NCI-H345 (cell line): Measurements from ENCODE around the gene RSBN1.
"Not testable (repeated sequence)": the region's sequence is repeated elsewhere in the genome, so short reads cannot be mapped to it uniquely, and the experiment has no call there.

Source experiments
- DNase-seq: peaks from one replicate; lab custom pipeline; 2025; lab: John Stamatoyannopoulos, UW

RSBN1 gene

DNA sequence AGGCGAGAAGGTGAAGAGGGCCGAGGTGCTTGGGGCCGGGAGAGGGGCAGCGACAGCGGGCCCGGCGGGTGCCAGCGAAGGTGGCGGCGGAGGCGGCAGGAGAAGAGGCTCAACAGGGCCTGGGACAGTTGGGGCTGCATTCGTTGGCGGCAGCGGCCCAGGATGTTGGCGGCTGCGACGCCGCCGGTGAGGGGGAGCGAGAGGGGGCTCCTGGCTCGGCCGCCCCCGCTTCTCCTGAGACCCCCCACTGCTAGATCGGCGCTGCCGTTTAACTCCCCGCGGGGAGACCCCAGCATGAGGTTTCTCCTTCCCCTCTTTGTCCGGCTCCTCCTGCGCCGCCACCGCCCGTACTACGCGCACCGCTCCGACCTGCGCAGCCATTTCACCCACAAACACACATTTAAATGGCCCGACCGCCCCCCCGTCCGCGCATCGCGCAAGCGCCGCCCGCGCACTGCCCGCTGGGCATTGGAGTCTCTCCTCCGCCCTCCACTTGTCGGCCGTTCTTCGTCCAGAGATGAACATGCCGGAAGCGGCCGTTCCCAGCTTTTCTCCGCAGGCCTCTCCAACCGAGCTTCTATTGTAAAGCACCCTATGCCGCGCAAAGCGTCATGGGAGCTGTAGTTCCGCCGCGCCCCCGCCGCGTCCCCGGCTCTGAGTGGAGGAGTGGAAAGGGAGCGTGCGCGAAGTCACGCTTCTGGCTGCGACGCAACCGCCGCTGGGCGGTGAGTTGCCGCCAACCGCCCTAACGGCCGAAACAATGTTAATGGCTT, at the start of gene RSBN1:
Gene RSBN1 (minus strand): TSS at position 589 of the 773 bp plus-strand sequence. CDS start 64 bp downstream, at position 525.
- DNase-seq, result peak; percentile 100

- no peak for DNase-seq
Measured at GRCh38 chr1:113861641-113862040, 49.4 kb upstream of the RSBN1 start.

DNA sequence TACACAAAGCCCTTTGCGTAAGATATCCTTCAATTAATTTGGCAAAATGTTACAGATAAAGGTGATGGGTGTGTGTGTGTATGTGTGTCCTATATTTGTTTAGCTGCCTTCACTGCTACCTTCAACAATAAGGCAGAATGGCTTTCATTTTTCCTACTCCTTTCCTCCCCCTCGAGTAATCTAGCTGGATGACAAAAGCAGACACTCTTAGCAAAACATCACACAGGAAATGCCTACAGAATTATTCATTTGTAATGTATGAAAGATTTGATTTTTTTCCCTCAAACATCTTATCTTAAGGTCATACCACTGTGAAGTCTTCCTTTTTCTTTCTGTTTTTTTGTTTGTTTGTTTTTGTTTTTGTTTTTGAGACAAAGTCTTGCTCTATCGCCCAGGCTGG, 48.6 kb upstream of the RSBN1 start:
- no peak for DNase-seq

DNA sequence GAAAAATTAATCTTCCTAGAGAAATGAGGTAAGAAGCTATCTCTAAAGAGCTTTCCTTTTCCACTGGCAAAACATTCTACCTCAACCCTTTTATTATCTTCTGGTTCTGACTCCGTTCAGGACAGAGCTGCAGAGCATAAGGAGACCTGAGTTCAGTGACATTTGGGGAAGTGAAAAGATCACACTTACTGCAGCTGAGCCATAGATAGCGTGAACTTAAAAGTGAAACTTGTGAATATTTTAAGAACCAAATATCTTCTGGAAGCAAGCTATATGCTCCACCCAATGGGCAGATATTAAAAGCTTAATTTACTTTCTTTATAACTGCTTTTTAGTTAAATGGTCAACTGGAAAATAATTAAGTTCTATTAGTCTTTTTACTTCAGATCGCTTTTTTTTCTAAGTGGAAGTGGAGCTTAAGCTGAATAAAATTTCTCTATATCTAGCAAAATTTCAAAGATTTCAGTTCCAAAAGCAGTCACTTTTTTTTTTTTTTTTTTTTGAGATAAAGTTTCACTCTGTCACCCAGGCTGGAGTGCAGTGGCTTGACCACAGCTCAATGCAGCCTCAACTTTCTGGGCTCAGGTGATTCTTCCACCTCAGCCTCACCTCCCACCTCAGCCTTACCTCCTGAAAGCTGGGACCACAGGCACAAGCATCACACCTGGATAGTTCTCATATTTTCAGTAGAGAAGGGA, 47.4 kb upstream of the RSBN1 start:
- no peak for DNase-seq

DNA sequence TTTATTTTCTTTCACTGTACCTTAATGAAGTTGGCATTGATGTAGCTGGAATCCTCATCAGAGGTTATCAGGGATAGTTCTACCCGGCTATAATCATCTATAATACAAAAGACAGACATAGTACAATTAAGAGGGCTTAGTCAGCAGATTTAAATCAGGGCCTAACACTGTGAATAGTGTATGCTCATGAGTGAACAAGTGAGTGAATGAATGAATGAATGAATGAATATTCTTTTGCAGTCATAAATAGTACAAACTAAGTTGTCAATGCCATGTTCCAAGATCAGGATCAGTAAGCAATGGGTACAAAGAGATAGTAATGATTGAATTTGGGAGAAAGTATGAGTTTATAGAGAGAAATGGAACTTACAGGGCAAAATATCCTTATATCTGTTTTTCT, 46.7 kb upstream of the RSBN1 start:
- no peak for DNase-seq

GRCh38 chr1:113858418-113858817, 46.1 kb upstream of the RSBN1 start:
- DNase-seq, result no peak

DNA sequence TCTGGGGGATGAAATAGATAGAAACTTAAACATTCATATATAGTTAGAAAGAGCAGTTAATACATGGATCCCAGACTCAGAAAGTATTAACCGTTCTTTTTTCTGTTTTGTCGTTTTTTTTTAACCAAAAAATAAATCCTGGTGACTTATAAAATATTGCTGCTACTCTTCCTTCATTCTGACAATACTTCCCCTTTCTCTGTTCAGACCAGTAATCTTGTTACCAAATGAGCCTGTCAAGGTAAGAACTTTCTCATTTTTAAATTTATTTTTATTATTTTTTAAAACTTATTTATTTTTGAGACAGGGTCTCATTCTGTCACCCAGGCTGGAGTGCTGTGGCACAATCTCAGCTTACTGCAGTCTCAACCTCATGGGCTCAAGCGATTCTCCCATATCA, 45.5 kb upstream of the RSBN1 start:
- DNase-seq, result no peak

- DNase-seq, result no peak
Measured at GRCh38 chr1:113856401-113856790, 44.1 kb upstream of the RSBN1 start.

GRCh38 chr1:113855630-113856400, 43.5 kb upstream of the RSBN1 start:
- DNase-seq, result no peak

GRCh38 chr1:113854234-113854633, 42.0 kb upstream of the RSBN1 start:
- DNase-seq, result no peak

DNA sequence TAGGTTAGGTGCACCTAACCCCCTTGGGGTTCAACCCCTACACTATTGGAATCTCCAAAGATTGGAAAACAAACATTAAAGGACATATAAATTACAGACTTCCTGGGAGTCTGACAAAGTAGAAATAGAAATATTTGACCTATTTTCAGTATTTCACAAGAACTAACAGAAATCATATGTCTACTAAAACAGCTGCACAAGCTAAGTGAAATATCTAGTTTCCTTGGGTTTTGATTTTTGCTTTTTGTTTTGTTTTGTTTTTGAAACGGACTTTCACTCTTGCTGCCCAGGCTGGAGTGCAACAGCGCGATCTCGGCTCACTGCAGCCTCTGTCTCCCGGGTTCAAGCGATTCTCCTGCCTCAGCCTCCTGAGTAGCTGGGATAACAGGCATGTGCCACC, 40.4 kb upstream of the RSBN1 start:
- DNase-seq, result not testable (repeated sequence)

- DNase-seq, result no peak
Measured at GRCh38 chr1:113850127-113850796, 38.0 kb upstream of the RSBN1 start.

DNA sequence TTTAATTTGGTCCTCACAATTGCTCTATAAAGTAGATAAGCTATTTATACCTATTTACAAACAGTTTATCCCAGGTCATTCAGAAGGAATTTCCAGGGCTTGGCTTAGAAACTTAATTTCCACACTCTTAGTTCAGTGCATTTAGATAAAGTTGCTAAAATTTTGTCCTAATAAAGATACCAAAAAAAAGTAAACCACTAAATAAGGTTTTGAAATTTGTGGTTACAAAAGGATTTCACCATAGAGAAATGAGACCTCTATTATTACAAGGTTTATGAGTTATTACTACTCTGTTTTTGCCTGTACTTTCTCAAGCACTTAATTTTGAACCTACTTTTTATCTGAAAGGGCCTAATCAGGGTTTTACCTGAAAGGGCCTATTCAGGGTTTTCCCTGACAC, 36.8 kb upstream of the RSBN1 start:
- no peak for DNase-seq

GRCh38 chr1:113846391-113847035, 34.2 kb upstream of the RSBN1 start:
- no peak for DNase-seq

GRCh38 chr1:113836534-113836933, 24.3 kb upstream of the RSBN1 start:
- DNase-seq, result no peak

DNA sequence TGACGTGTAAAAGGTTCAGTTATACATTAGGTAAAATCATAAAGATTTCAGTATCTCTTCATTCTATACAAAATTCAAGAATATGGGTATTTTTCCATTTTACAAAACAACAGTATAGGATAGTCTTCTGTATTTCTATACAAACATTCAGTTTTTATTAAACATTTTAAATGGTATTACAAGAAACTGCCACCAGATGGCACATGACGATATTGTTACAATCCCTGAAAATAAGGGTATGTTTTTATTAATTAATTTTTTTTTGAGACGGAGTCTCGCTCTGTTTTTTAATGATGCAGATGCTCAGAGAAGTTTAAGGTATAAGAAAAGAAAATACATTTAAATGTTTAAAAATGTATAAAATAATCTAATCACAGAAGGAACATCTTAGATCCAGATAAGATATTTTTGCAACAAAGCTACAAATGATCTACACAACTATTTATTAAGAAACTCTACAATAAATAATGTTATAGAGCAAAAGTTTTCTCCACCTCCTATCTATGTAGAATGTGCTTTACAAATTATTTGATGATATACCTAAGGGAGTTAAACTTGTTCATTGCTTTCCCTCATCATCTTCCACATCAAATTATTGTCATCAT, 23.5 kb upstream of the RSBN1 start:
- peak; percentile 38 for DNase-seq

DNA sequence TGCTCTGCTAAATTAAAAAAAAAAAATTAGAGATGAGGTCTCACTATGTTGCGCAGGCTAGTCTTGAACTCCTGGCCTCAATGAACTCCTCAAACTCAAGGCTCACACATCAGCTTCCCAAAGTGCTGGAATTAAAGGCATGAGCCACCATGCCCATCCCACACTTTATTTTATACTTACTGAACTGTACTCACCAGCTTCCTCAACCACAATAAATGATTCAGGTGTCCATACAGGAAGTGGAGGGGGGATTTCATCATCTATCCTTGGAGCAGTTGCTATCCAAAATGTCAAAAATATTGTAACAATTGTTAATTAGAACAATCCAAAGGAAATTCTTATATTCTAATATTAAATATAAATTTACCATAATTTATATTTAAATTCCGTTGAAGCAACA, 22.4 kb upstream of the RSBN1 start:
- DNase-seq, result no peak

GRCh38 chr1:113830039-113830438, 17.8 kb upstream of the RSBN1 start:
- no peak for DNase-seq

DNA sequence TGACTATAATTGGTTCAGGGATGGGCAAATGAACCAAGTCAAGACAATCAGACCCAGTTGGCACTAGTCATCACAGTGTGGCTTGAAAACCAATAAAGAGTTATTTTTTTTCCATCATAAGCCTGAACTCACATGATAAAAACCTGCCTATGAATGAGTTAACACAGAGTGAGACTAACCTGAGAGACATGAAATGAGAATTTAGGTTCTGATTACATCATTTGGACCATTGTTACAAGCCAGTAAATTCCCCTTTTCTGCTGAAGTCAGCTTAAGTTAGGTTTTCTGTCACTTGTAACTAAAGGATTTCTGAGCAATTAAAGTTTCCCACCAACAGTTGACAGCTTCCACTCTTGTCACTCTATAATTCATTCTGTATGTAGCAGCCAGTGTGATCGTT, 9.6 kb upstream of the RSBN1 start:
- DNase-seq, result no peak

DNA sequence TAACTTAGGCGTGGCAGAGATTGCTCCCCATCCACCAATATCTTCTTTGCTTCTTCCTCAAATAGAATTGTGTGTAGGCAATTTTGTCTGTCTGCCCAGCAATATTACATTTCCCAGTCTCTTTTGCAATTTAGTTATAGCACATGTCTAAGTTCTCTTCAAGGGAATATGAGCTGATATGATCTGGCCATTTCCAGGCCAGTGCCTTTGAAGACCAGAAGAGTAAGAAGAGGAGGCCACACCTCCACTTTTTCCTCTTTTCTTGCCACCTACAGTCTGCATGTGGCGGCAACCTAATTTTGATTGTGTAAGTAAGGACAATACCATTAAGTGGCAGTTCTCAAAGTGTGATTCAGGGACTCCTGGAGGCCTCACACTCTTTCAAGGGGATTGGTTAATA, 6.3 kb upstream of the RSBN1 start:
- DNase-seq, result no peak

- no peak for DNase-seq
Measured at GRCh38 chr1:113813218-113813617, 942 bp upstream of the RSBN1 start.
